RWPE2 (cell line): ENCODE results near the gene INSIG1.

ENCODE experiments used
- ATAC-seq: fragments of 200-7000 bp; cut with Tn5 transposase; 3 replicates; pipeline ENCODE4 v1.9.1; 2021; ENCODE audit warnings: low read depth
- DNase-seq: peaks from one replicate; pipeline ENCODE4 v3.0.0-alpha.2; 2020; ENCODE audit warnings: low spot score
- H3K27ac ChIP-seq: fragments of 450-650 bp; 2 replicates; pipeline ENCODE4 v1.5.1; 2017; ENCODE audit warnings: mild to moderate bottlenecking; ENCODE audit not compliant: poor library complexity, severe bottlenecking
- H3K27me3 ChIP-seq: fragments of 250-450 bp; sonication (Bioruptor Pico); 2 replicates; pipeline ENCODE4 v1.5.1; 2021; ENCODE audit warnings: mild to moderate bottlenecking, moderate library complexity; ENCODE audit not compliant: insufficient read depth, poor library complexity, severe bottlenecking
- H3K36me3 ChIP-seq: fragments of 250-450 bp; sonication (Bioruptor Pico); 2 replicates; pipeline ENCODE4 v1.5.1; 2020; ENCODE audit warnings: low read depth, mild to moderate bottlenecking, moderate library complexity
- H3K4me1 ChIP-seq: fragments of 250-450 bp; sonication (Bioruptor Pico); 2 replicates; pipeline ENCODE4 v1.5.1; 2021; ENCODE audit warnings: mild to moderate bottlenecking, moderate library complexity; ENCODE audit not compliant: insufficient read depth, poor library complexity, severe bottlenecking
- H3K4me3 ChIP-seq: fragments of 250-450 bp; sonication (Bioruptor Pico); 2 replicates; pipeline ENCODE4 v1.5.1; 2021; ENCODE audit warnings: mild to moderate bottlenecking, moderate library complexity; ENCODE audit not compliant: severe bottlenecking
- H3K9me3 ChIP-seq: fragments of 250-450 bp; sonication (Bioruptor Pico); 2 replicates; pipeline ENCODE4 v1.5.1; 2021; ENCODE audit warnings: mild to moderate bottlenecking, moderate library complexity; ENCODE audit not compliant: severe bottlenecking
- CTCF ChIP-seq: fragments of 450-650 bp; IDR thresholded peaks from one replicate; pipeline ENCODE4 v1.5.1; 2017; ENCODE audit warnings: mild to moderate bottlenecking, moderate library complexity; ENCODE audit not compliant: poor library complexity, severe bottlenecking

The INSIG1 gene

GRCh38 chr7:155286686-155287085 is 11.0 kb upstream of the INSIG1 start:
- TF ChIP-seq CTCF, result no peak
- Histone ChIP-seq H3K9me3 (no peaks in the 10 kb centered on the region), H3K36me3 (no peaks in the 10 kb centered on the region), H3K4me1 (peaks cover 5% of the 10 kb centered on the region), H3K27ac (no peak overlapping the region), H3K27me3 (no peaks in the 10 kb centered on the region), H3K4me3 (no peak overlapping the region)
- DNase-seq, result no peak
- ATAC-seq, result no peak

- H3K36me3 ChIP-seq, result no peaks in the 10 kb centered on the region
- no peak for DNase-seq
- no peak overlapping the region for H3K4me3 ChIP-seq
- H3K27me3 ChIP-seq, result no peaks in the 10 kb centered on the region
- H3K9me3 ChIP-seq, result no peaks in the 10 kb centered on the region
- no peak for TF ChIP-seq CTCF
- H3K4me1 ChIP-seq, result peaks cover 5% of the 10 kb centered on the region
- no peak for ATAC-seq
- H3K27ac ChIP-seq, result no peak overlapping the region
These were observed 10.3 kb upstream of the INSIG1 start for GRCh38 chr7:155287284-155287935.

- Histone ChIP-seq H3K36me3 (no peaks in the 10 kb centered on the region), H3K27ac (no peak overlapping the region), H3K4me1 (peaks cover 5% of the 10 kb centered on the region), H3K27me3 (no peaks in the 10 kb centered on the region), H3K4me3 (no peak overlapping the region), H3K9me3 (no peaks in the 10 kb centered on the region)
- DNase-seq, result no peak
- no peak for TF ChIP-seq CTCF
- ATAC-seq, result no peak
These were observed 9.6 kb upstream of the INSIG1 start for GRCh38 chr7:155288055-155288454.

- no peaks in the 10 kb centered on the region for H3K36me3 ChIP-seq
- ATAC-seq (no peak), DNase-seq (no peak)
- H3K4me1 ChIP-seq, result peaks cover 5% of the 10 kb centered on the region
- no peaks in the 10 kb centered on the region for H3K9me3 ChIP-seq
- no peak overlapping the region for H3K4me3 ChIP-seq
- no peak for TF ChIP-seq CTCF
- H3K27me3 ChIP-seq, result no peaks in the 10 kb centered on the region
- H3K27ac ChIP-seq, result no peak overlapping the region
These were observed 8.6 kb upstream of the INSIG1 start for GRCh38 chr7:155289107-155289506.

GRCh38 chr7:155289949-155290501 is 7.7 kb upstream of the INSIG1 start:
- Histone ChIP-seq H3K4me3 (no peak overlapping the region), H3K27ac (no peak overlapping the region), H3K36me3 (no peaks in the 10 kb centered on the region), H3K9me3 (no peaks in the 10 kb centered on the region), H3K27me3 (no peaks in the 10 kb centered on the region), H3K4me1 (peaks cover 5% of the 10 kb centered on the region)
- DNase-seq, result no peak
- no peak for TF ChIP-seq CTCF
- ATAC-seq, result no peak
